ENCODE measurements around the gene ADAM11. TPM values are rescaled to one million over a fixed set of nuclear protein-coding genes. Genes with fewer than 3 reads are reported as not detected.

Gene ADAM11
- under 0.01 and 0.15 TPM in 2 replicates for total RNA-seq

DNA sequence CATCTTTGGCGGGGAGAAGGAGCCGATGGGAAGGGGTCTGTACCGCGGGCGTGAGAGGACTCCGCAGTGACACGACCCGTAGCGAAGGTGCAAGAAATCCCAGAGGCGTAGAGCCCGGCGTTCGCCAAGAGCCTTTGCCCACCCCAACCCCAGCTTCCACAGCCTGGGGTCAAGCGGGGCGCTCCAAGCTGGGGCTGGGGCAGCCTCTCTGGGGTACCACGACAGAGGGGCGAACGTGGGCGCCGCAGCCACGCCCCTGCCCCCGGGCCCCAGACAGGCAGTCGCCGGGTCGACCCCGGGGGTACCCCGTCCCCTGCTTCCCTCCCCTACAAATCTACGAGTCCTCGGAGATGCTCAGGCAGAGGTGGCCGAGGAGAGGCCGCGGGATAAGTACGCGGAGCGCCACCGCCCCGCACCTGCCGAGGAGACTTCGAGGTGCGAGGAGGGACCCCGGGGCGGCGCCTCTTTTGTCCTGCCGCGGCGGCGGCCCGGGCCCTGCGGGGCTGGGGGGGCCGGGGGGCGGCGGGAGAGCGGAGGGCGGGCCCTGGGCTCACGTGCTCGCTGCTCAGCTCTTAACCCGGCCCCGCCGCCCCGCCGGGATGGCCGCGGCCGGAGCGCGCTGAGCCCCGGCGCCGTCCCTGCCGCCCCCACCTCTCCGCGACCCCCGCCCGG, at the start of gene ADAM11:
TSS of gene ADAM11 (plus strand) at position 575 of the 672 bp plus-strand sequence. CDS start 212 bp downstream, outside the sequence.

GRCh38 chr17:44829523-44830358, 71.0 kb downstream of the ADAM11 start, which contains the start of gene GJC1:
Gene GJC1, minus strand, starts transcription at chr17:44830287. Its CDS starts 24,470 bp downstream, at chr17:44805817.

Other genes with a start within 250 kb of the ADAM11 start
- 1.4 and 2.6 TPM in 2 replicates for gene FZD2, start 201.5 kb upstream of the ADAM11 start, total RNA-seq
- gene MEIOC, start 102.5 kb upstream of the ADAM11 start, total RNA-seq = under 0.01 TPM in 1 of 2 replicates, not detected in the other
- 49.7 and 69.5 TPM in 2 replicates for gene CCDC43, start 69.2 kb upstream of the ADAM11 start, total RNA-seq
- gene DBF4B, start 50.3 kb upstream of the ADAM11 start, total RNA-seq = 5.2 and 7.3 TPM in 2 replicates
- 11.7 and 35.0 TPM in 2 replicates for gene GJC1, start 71.3 kb downstream of the ADAM11 start, total RNA-seq
- not detected in 2 replicates for gene HIGD1B, start 88.9 kb downstream of the ADAM11 start, total RNA-seq
- 145 and 250 TPM in 2 replicates for gene EFTUD2, start 140.5 kb downstream of the ADAM11 start, total RNA-seq
- 0.65 and 1.5 TPM in 2 replicates for gene GFAP, start 156.5 kb downstream of the ADAM11 start, total RNA-seq
- 4.2 and 4.3 TPM in 2 replicates for gene KIF18B, start 188.8 kb downstream of the ADAM11 start, total RNA-seq
- gene C1QL1, start 209.3 kb downstream of the ADAM11 start, total RNA-seq = under 0.01 TPM in 1 of 2 replicates, not detected in the other